ENCODE data around the gene RELN. TPM values are rescaled to one million over a fixed set of nuclear protein-coding genes. Genes with fewer than 3 reads are reported as not detected.

Gene RELN
- total RNA-seq, 2 donors from 2014 or later: 1.1 to 1.4 TPM

DNA sequence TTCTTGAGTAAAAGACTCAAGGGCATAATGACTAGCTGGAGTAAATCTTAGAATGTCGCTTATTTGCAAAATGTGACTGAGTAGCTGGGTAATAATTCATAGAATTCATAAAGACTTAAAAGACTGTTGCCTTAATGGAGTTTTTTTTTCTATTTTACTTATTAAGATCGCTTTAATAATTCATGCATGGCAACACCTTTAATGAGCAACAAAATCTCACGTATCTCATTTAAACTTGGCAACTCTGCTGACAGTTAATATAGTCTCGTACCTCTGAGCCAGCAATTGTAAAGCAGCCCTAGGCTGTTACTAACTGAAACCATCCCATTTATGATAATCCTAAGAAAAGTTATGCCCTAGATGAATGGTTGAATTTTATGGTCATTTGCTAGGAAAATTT lies 455.7 kb downstream of the RELN start:
- TF ChIP-seq CTCF (IDR thresholded peaks at IDR 0.05): no peak
- intact Hi-C loops (cut with DNase I): no loop called here
- Histone ChIP-seq H3K27ac (no peak overlapping the region), H3K9ac (ENCODE audit: low read depth in 2 of 2, low read length in 2 of 2) (no peak overlapping the region), H3K9me3 (no peaks in the 10 kb centered on the region), H3K27me3 (no peaks in the 10 kb centered on the region), H3K36me3 (no peaks in the 10 kb centered on the region), H3K4me1 (no peaks in the 10 kb centered on the region), H3K4me3 (no peak overlapping the region)
- no peak for DNase-seq

- Histone ChIP-seq H3K4me1 (no peaks in the 10 kb centered on the region), H3K4me3 (no peak overlapping the region), H3K9ac (ENCODE audit: low read depth in 2 of 2, low read length in 2 of 2) (no peak overlapping the region), H3K27ac (no peak overlapping the region), H3K9me3 (no peaks in the 10 kb centered on the region), H3K27me3 (no peaks in the 10 kb centered on the region), H3K36me3 (no peaks in the 10 kb centered on the region)
- no peak for TF ChIP-seq CTCF (IDR thresholded peaks at IDR 0.05)
- no peak for DNase-seq
- intact Hi-C loops (cut with DNase I): no loop called here
Measured at GRCh38 chr7:103532955-103533354, 456.5 kb downstream of the RELN start.

DNA sequence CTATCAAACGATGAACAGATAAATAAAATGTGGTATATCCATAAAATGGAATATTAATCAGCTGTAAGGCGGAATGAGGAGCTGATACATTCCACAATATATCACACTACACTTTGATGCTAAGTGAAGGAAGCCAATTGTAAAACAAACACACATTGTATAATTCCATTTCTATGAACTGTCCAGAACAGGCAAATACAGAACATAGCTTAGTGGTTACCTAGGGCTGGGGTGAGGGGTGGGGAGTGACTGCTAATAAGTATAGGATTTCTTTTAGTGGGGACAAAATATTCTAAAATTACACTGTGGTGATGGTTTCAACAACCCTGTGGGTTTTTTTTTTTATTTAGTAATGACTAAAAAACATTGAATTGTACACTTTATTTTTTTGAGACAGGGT lies 461.3 kb downstream of the RELN start:
- Histone ChIP-seq H3K36me3 (no peaks in the 10 kb centered on the region), H3K4me1 (no peaks in the 10 kb centered on the region), H3K4me3 (no peak overlapping the region), H3K27ac (no peak overlapping the region), H3K27me3 (no peaks in the 10 kb centered on the region), H3K9me3 (no peaks in the 10 kb centered on the region), H3K9ac (ENCODE audit: low read depth in 2 of 2, low read length in 2 of 2) (no peak overlapping the region)
- no peak for TF ChIP-seq CTCF (IDR thresholded peaks at IDR 0.05)
- no peak for DNase-seq
- intact Hi-C loops (cut with DNase I): no loop called here

GRCh38 chr7:103525937-103526336 lies 463.5 kb downstream of the RELN start:
- no peak for TF ChIP-seq CTCF (IDR thresholded peaks at IDR 0.05)
- H3K27me3 ChIP-seq: no peaks in the 10 kb centered on the region
- no peak overlapping the region for H3K4me3 ChIP-seq
- no peak for DNase-seq
- H3K9me3 ChIP-seq: no peaks in the 10 kb centered on the region
- H3K4me1 ChIP-seq: no peaks in the 10 kb centered on the region
- intact Hi-C loops (cut with DNase I): no loop called here
- no peak overlapping the region for H3K9ac ChIP-seq (ENCODE audit: low read depth in 2 of 2, low read length in 2 of 2)
- H3K27ac ChIP-seq: no peak overlapping the region
- no peaks in the 10 kb centered on the region for H3K36me3 ChIP-seq

GRCh38 chr7:103524042-103524907 lies 465.2 kb downstream of the RELN start:
- H3K4me3 ChIP-seq: no peak overlapping the region
- TF ChIP-seq CTCF (IDR thresholded peaks at IDR 0.05): peak; percentile 12
- no peaks in the 10 kb centered on the region for H3K36me3 ChIP-seq
- intact Hi-C loops (cut with DNase I): no loop called here
- no peaks in the 10 kb centered on the region for H3K4me1 ChIP-seq
- no peaks in the 10 kb centered on the region for H3K9me3 ChIP-seq
- H3K27me3 ChIP-seq: no peaks in the 10 kb centered on the region
- no peak for DNase-seq
- no peak overlapping the region for H3K9ac ChIP-seq (ENCODE audit: low read depth in 2 of 2, low read length in 2 of 2)
- H3K27ac ChIP-seq: no peak overlapping the region
